K562 (cell line): Measurements from ENCODE around the gene TMEM128. TPM values are rescaled to one million over a fixed set of nuclear protein-coding genes. Genes with fewer than 3 reads are reported as not detected.

ENCODE experiments used
- ADNP ChIP-seq: fragments of 200-800 bp; sonication (Bioruptor generic); IDR thresholded peaks from 2 replicates; pipeline ENCODE4 v1.6.1; 2016; ENCODE audit warnings: missing genetic modification characterization, missing compliant biosample characterization
- CBFB ChIP-seq: sonication (generic); formaldehyde crosslinking; IDR thresholded peaks from 2 replicates; pipeline ENCODE4 v1.4.0; 2020; ENCODE audit warnings: mild to moderate bottlenecking, missing genetic modification reagents
- CHCHD3 ChIP-seq: fragments of 250-450 bp; sonication (Bioruptor Pico); IDR thresholded peaks from 2 replicates; pipeline ENCODE4 v2.1.2; 2022; ENCODE audit warnings: mild to moderate bottlenecking
- NFIC ChIP-seq: fragments of 450-650 bp; IDR thresholded peaks from 2 replicates; pipeline ENCODE4 v1.6.1; 2017; ENCODE audit warnings: mild to moderate bottlenecking, inconsistent platforms
- NFRKB ChIP-seq: fragments of 450-650 bp; IDR thresholded peaks from 2 replicates; pipeline ENCODE4 v1.6.1; 2016; ENCODE audit warnings: low read depth
- POU5F1 ChIP-seq: fragments of 150-350 bp; IDR thresholded peaks from 2 replicates; pipeline ENCODE4 v1.6.1; 2014; ENCODE audit warnings: borderline replicate concordance, low read length, low read depth, mild to moderate bottlenecking; ENCODE audit not compliant: partially characterized antibody
- SIRT6 ChIP-seq: IDR thresholded peaks from one replicate; pipeline ENCODE4 v1.6.1; 2012; ENCODE audit warnings: low read depth, mild to moderate bottlenecking, control low read depth, inconsistent platforms, low read length, moderate library complexity
- TAF9B ChIP-seq: fragments of 450-650 bp; IDR thresholded peaks from 2 replicates; pipeline ENCODE4 v1.6.1; 2018; ENCODE audit warnings: mild to moderate bottlenecking; ENCODE audit not compliant: partially characterized antibody
- TCF3 ChIP-seq: sonication (generic); formaldehyde crosslinking; IDR thresholded peaks from 2 replicates; pipeline ENCODE4 v1.4.0; 2020; ENCODE audit warnings: mild to moderate bottlenecking, missing genetic modification reagents
- YY1 ChIP-seq, 3 experiments: IDR thresholded peaks; 2 replicates each; pipeline ENCODE4 v1.6.1; 2011; ENCODE audit warnings: low read length in 2 of 3, mild to moderate bottlenecking in 2 of 3, moderate library complexity in 2 of 3, borderline replicate concordance in 1 of 3, control low read depth in 1 of 3, low read depth in 1 of 3; ENCODE audit not compliant: insufficient read depth in 3 of 3, insufficient replicate concordance in 2 of 3, control insufficient read depth in 1 of 3, insufficient read length in 1 of 3; ENCODE audit errors: extremely low read depth in 1 of 3
- ZFP36 ChIP-seq: fragments of 150-350 bp; IDR thresholded peaks from 2 replicates; pipeline ENCODE4 v1.6.1; 2018; ENCODE audit warnings: low read length, low read depth; ENCODE audit not compliant: partially characterized antibody
- ZFPM2 ChIP-seq: fragments of 250-450 bp; sonication (Bioruptor Pico); IDR thresholded peaks from 2 replicates; pipeline ENCODE4 v1.5.1; 2022; ENCODE audit warnings: mild to moderate bottlenecking
- ZNF140 ChIP-seq: fragments of 250-450 bp; sonication (Bioruptor Pico); IDR thresholded peaks from 2 replicates; pipeline ENCODE4 v1.8.0; 2021; ENCODE audit warnings: moderate library complexity, mild to moderate bottlenecking, inconsistent platforms
- ZNF175 ChIP-seq: fragments of 200-800 bp; sonication (Bioruptor generic); IDR thresholded peaks from 2 replicates; pipeline ENCODE4 v1.6.1; 2016; ENCODE audit warnings: low read depth, mild to moderate bottlenecking, missing genetic modification characterization, missing compliant biosample characterization
- ZNF785 ChIP-seq: fragments of 250-450 bp; sonication (Bioruptor Pico); IDR thresholded peaks from 2 replicates; pipeline ENCODE4 v1.4.0; 2020; ENCODE audit warnings: mild to moderate bottlenecking
- polyA plus RNA-seq, 8 experiments: library from polyadenylated mRNA; depleted of rRNA in 4 of 8; stranded (reverse) in 5 of 8; unstranded in 3 of 8; fragments of >200 nt; fragmentation: Nextera tagmentation in 2 of 8; fragmentation: Illumina TruSeq in 1 of 8; extraction: Ambion mirVana in 2 of 8; extraction: Trizol in 1 of 8; gene quantifications; 2 replicates each; pipeline versions ENCODE4 v1.2.1 to v1.2.3, GENCODE V29; 2011 to 2014; ENCODE audit warnings: inconsistent platforms in 1 of 8, missing spikeins in 1 of 8
- total RNA-seq, 7 experiments: library from RNA; depleted of rRNA in 6 of 7; stranded (reverse); fragments of >200 nt in 6 of 7; fragmentation: Illumina TruSeq in 2 of 7; extraction: Trizol in 2 of 7; gene quantifications; 2 replicates each; pipeline versions ENCODE4 v1.2.1 to v1.2.3, GENCODE V29; 2011 to 2021; ENCODE audit warnings: low replicate concordance in 1 of 7
- TF ChIP-seq, protein P1 (sequence below): conservative IDR thresholded peaks from 2 replicates; pipeline ENCODE4 v1.6.1; 2011; ENCODE audit warnings: low read depth, mild to moderate bottlenecking, low read length; ENCODE audit not compliant: control insufficient read depth
- TF ChIP-seq, protein P2 (sequence below): sonication (generic); formaldehyde crosslinking; IDR thresholded peaks from 2 replicates; pipeline ENCODE4 v1.9.0; 2022; ENCODE audit warnings: mild to moderate bottlenecking, missing genetic modification reagents
- TF ChIP-seq, protein P3 (sequence below): sonication (generic); formaldehyde crosslinking; IDR thresholded peaks from 2 replicates; pipeline ENCODE4 v1.8.1; 2023; ENCODE audit warnings: mild to moderate bottlenecking, missing genetic modification reagents
- TF ChIP-seq, protein P4 (sequence below): IDR thresholded peaks from 2 replicates; pipeline ENCODE4 v1.6.1; 2011; ENCODE audit warnings: borderline replicate concordance, low read depth, mild to moderate bottlenecking, moderate library complexity, low read length; ENCODE audit not compliant: insufficient read depth, poor library complexity, severe bottlenecking
- TF ChIP-seq, protein P5 (sequence below), 2 experiments: fragments of 450-650 bp; IDR thresholded peaks; 2 replicates each; pipeline ENCODE4 v1.6.1; 2016

TMEM128 gene
- total and polyA plus RNA-seq, 9 of the 15 experiments (the other 6 are each of a cell fraction or from before 2014, with no cell fraction given), result 9.1 to 40.0 (median 14.3) TPM

DNA sequence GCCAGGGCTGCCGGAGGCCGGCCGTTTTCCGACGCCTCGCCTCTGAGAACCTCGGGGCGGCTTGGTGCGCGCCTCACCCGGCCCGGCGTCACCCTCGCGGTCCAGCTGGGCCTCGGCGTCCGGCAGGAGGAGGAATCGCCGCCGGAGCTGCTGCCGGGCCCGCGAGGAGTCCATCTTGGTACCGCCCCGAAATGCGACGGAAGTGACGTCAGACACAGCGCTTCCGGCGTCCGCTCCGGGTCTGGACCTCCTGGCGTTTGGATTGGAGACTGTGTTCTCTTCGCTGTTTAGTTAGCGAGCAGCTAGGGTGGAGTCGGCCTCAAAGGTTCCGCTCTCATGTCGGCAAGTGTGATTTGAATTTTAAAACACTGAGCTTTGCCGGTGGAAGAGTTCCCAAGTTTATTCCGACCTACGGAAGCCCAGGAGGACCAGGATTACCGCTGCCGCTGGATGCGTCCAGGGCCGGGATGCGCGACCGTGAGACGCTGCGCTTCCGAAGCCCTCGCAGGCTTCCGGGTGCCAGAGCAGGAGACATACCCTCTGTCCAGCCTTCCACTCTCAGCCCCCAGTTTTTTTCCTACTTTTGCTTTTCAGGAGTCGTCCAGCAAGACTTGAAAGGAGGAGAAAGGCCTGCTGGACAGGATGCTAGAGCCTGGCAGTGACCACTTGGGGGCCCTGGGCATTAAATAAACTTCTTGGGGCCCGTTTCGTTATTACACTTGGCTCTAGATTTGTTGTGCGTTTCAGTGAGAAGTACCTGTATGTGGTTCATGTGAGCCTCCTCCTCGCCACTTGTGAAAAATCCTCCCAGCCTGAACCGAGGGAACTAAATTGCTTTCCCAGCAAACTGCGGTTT lies at the start of gene TMEM128 (continued):
- TF ChIP-seq, protein P1, sequence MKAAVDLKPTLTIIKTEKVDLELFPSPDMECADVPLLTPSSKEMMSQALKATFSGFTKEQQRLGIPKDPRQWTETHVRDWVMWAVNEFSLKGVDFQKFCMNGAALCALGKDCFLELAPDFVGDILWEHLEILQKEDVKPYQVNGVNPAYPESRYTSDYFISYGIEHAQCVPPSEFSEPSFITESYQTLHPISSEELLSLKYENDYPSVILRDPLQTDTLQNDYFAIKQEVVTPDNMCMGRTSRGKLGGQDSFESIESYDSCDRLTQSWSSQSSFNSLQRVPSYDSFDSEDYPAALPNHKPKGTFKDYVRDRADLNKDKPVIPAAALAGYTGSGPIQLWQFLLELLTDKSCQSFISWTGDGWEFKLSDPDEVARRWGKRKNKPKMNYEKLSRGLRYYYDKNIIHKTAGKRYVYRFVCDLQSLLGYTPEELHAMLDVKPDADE, result peak; percentile 19; the same call in 1 of the 2 replicates
- TF ChIP-seq ZFP36, result no peak
- TF ChIP-seq ZFPM2, result no peak
- no peak for TF ChIP-seq ZNF140 (CRISPR knock-in tag)
- peak; percentile 92 for TF ChIP-seq TAF9B
- TF ChIP-seq CHCHD3, result peak; percentile 50; the same call in 1 of the 2 replicates
- peak; percentile 92 for TF ChIP-seq NFRKB
- no peak for TF ChIP-seq ZNF785 (CRISPR knock-in tag)
- TF ChIP-seq CBFB, result no peak
- TF ChIP-seq, protein P2, sequence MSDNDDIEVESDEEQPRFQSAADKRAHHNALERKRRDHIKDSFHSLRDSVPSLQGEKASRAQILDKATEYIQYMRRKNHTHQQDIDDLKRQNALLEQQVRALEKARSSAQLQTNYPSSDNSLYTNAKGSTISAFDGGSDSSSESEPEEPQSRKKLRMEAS, result peak; percentile 47; the same call in 1 of the 2 replicates
- TF ChIP-seq YY1 (IDR thresholded peaks at IDR 0.05; ENCODE audit: borderline replicate concordance in 1 of 3, control insufficient read depth in 1 of 3, extremely low read depth in 1 of 3, insufficient read depth in 3 of 3, insufficient read length in 1 of 3, insufficient replicate concordance in 2 of 3, low read depth in 1 of 3, low read length in 2 of 3), result peak; percentile 70 to 96 (median 95)
- TF ChIP-seq, protein P3, sequence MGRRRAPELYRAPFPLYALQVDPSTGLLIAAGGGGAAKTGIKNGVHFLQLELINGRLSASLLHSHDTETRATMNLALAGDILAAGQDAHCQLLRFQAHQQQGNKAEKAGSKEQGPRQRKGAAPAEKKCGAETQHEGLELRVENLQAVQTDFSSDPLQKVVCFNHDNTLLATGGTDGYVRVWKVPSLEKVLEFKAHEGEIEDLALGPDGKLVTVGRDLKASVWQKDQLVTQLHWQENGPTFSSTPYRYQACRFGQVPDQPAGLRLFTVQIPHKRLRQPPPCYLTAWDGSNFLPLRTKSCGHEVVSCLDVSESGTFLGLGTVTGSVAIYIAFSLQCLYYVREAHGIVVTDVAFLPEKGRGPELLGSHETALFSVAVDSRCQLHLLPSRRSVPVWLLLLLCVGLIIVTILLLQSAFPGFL (CRISPR knock-in tag), result 0 out of 2 replicates have a peak, but pooled peaks have one; percentile 58
- TF ChIP-seq, protein P4, sequence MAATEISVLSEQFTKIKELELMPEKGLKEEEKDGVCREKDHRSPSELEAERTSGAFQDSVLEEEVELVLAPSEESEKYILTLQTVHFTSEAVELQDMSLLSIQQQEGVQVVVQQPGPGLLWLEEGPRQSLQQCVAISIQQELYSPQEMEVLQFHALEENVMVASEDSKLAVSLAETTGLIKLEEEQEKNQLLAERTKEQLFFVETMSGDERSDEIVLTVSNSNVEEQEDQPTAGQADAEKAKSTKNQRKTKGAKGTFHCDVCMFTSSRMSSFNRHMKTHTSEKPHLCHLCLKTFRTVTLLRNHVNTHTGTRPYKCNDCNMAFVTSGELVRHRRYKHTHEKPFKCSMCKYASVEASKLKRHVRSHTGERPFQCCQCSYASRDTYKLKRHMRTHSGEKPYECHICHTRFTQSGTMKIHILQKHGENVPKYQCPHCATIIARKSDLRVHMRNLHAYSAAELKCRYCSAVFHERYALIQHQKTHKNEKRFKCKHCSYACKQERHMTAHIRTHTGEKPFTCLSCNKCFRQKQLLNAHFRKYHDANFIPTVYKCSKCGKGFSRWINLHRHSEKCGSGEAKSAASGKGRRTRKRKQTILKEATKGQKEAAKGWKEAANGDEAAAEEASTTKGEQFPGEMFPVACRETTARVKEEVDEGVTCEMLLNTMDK, result peak; percentile 32
- TF ChIP-seq NFIC, result peak; percentile 49
- no peak for TF ChIP-seq SIRT6
- TF ChIP-seq ZNF175 (CRISPR knock-in tag), result 0 out of 2 replicates have a peak, but pooled peaks have one; percentile 47
- no peak for TF ChIP-seq TCF3 (CRISPR knock-in tag)
- TF ChIP-seq, protein P5, sequence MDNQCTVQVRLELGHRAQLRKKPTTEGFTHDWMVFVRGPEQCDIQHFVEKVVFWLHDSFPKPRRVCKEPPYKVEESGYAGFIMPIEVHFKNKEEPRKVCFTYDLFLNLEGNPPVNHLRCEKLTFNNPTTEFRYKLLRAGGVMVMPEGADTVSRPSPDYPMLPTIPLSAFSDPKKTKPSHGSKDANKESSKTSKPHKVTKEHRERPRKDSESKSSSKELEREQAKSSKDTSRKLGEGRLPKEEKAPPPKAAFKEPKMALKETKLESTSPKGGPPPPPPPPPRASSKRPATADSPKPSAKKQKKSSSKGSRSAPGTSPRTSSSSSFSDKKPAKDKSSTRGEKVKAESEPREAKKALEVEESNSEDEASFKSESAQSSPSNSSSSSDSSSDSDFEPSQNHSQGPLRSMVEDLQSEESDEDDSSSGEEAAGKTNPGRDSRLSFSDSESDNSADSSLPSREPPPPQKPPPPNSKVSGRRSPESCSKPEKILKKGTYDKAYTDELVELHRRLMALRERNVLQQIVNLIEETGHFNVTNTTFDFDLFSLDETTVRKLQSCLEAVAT (IDR thresholded peaks at IDR 0.05), result peak in 1 of 2 experiments; percentile 50; a peak in 2 of 4 replicates
- no peak for TF ChIP-seq ADNP (tag)
- peak; percentile 18 for TF ChIP-seq POU5F1
